ENCODE measurements around the gene TMC4.
"Not testable (repeated sequence)": the region's sequence is repeated elsewhere in the genome, so short reads cannot be mapped to it uniquely, and the experiment has no call there.

Gene TMC4

GRCh38 chr19:54172471-54173358 lies at the start of gene TMC4:
Gene TMC4 (minus strand): TSS chr19:54173160. CDS start chr19:54173117, 43 bp downstream.
- DNase-seq (ENCODE audit: low spot score), result no peak

- DNase-seq (ENCODE audit: low spot score), result not testable (repeated sequence)
Observed at GRCh38 chr19:54221947-54222346, 49.0 kb upstream of the TMC4 start.

GRCh38 chr19:54219702-54220101 lies 46.7 kb upstream of the TMC4 start:
- not testable (repeated sequence) for DNase-seq (ENCODE audit: low spot score)

GRCh38 chr19:54218960-54219661 lies 46.2 kb upstream of the TMC4 start:
- DNase-seq (ENCODE audit: low spot score), result no peak

GRCh38 chr19:54218259-54218658 lies 45.3 kb upstream of the TMC4 start:
- no peak for DNase-seq (ENCODE audit: low spot score)

GRCh38 chr19:54217517-54218247 lies 44.7 kb upstream of the TMC4 start:
- DNase-seq (ENCODE audit: low spot score), result not testable (repeated sequence)

- no peak for DNase-seq (ENCODE audit: low spot score)
Observed at GRCh38 chr19:54216869-54217268, 43.9 kb upstream of the TMC4 start.

GRCh38 chr19:54214734-54215133 lies 41.8 kb upstream of the TMC4 start:
- not testable (repeated sequence) for DNase-seq (ENCODE audit: low spot score)

GRCh38 chr19:54214217-54214616 lies 41.3 kb upstream of the TMC4 start:
- not testable (repeated sequence) for DNase-seq (ENCODE audit: low spot score)

GRCh38 chr19:54211235-54211634 lies 38.3 kb upstream of the TMC4 start:
- DNase-seq (ENCODE audit: low spot score), result no peak

GRCh38 chr19:54209811-54210494 lies 37.0 kb upstream of the TMC4 start:
- DNase-seq (ENCODE audit: low spot score), result peak; percentile 95

GRCh38 chr19:54209058-54209810 lies 36.3 kb upstream of the TMC4 start:
- DNase-seq (ENCODE audit: low spot score), result no peak

GRCh38 chr19:54208784-54209057 lies 35.8 kb upstream of the TMC4 start:
- DNase-seq (ENCODE audit: low spot score), result no peak

- DNase-seq (ENCODE audit: low spot score), result peak; percentile 73
Observed at GRCh38 chr19:54207983-54208783, 35.2 kb upstream of the TMC4 start.

GRCh38 chr19:54207676-54207982 lies 34.7 kb upstream of the TMC4 start:
- no peak for DNase-seq (ENCODE audit: low spot score)

- not testable (repeated sequence) for DNase-seq (ENCODE audit: low spot score)
Observed at GRCh38 chr19:54207193-54207592, 34.2 kb upstream of the TMC4 start.

- no peak for DNase-seq (ENCODE audit: low spot score)
Observed at GRCh38 chr19:54206831-54207177, 33.8 kb upstream of the TMC4 start.

- no peak for DNase-seq (ENCODE audit: low spot score)
Observed at GRCh38 chr19:54206030-54206830, 33.3 kb upstream of the TMC4 start.

GRCh38 chr19:54204767-54205468 lies 32.0 kb upstream of the TMC4 start:
- no peak for DNase-seq (ENCODE audit: low spot score)

Data from hematopoietic multipotent progenitor cell treated with erythropoietin and hydrocortisone succinate and interleukin-3 and kit ligand, for 17 days (in vitro differentiated cells).